ENCODE measurements around the gene USP37.

DNA sequence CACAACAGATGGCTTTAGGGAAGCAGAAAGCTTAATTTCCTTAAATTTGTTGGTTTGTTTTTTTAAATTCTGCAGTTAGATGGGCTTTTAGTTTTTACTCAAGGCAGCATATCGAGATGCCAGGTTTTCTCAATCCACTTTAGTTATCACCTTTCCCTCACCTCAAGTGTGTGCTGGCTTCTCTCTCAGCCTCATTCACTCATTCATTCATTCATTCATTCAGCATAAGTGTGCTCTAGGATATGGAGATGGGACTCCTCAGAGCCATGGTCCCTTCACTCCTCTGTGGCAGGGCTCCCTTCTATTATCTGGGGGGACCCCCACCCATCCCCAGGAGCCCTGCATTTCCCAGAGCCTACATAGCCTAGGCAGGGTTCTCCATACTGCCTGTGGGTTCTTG is 130.2 kb downstream of the USP37 start:
- TF ChIP-seq, protein P1, sequence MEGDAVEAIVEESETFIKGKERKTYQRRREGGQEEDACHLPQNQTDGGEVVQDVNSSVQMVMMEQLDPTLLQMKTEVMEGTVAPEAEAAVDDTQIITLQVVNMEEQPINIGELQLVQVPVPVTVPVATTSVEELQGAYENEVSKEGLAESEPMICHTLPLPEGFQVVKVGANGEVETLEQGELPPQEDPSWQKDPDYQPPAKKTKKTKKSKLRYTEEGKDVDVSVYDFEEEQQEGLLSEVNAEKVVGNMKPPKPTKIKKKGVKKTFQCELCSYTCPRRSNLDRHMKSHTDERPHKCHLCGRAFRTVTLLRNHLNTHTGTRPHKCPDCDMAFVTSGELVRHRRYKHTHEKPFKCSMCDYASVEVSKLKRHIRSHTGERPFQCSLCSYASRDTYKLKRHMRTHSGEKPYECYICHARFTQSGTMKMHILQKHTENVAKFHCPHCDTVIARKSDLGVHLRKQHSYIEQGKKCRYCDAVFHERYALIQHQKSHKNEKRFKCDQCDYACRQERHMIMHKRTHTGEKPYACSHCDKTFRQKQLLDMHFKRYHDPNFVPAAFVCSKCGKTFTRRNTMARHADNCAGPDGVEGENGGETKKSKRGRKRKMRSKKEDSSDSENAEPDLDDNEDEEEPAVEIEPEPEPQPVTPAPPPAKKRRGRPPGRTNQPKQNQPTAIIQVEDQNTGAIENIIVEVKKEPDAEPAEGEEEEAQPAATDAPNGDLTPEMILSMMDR (IDR thresholded peaks at IDR 0.05; ENCODE audit: insufficient read depth, low read length) = no peak
- TF ChIP-seq POLR2AphosphoS5 (IDR thresholded peaks at IDR 0.05; ENCODE audit: low read depth) = no peak
- TF ChIP-seq GABPA (IDR thresholded peaks at IDR 0.05; ENCODE audit: low read depth) = no peak
- TF ChIP-seq, protein P2, sequence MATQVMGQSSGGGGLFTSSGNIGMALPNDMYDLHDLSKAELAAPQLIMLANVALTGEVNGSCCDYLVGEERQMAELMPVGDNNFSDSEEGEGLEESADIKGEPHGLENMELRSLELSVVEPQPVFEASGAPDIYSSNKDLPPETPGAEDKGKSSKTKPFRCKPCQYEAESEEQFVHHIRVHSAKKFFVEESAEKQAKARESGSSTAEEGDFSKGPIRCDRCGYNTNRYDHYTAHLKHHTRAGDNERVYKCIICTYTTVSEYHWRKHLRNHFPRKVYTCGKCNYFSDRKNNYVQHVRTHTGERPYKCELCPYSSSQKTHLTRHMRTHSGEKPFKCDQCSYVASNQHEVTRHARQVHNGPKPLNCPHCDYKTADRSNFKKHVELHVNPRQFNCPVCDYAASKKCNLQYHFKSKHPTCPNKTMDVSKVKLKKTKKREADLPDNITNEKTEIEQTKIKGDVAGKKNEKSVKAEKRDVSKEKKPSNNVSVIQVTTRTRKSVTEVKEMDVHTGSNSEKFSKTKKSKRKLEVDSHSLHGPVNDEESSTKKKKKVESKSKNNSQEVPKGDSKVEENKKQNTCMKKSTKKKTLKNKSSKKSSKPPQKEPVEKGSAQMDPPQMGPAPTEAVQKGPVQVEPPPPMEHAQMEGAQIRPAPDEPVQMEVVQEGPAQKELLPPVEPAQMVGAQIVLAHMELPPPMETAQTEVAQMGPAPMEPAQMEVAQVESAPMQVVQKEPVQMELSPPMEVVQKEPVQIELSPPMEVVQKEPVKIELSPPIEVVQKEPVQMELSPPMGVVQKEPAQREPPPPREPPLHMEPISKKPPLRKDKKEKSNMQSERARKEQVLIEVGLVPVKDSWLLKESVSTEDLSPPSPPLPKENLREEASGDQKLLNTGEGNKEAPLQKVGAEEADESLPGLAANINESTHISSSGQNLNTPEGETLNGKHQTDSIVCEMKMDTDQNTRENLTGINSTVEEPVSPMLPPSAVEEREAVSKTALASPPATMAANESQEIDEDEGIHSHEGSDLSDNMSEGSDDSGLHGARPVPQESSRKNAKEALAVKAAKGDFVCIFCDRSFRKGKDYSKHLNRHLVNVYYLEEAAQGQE (IDR thresholded peaks at IDR 0.05; ENCODE audit: insufficient replicate concordance, low read depth) = no peak

Data from HL-60 (cell line).